PC-9 (cell line): ENCODE data around the gene A4GALT. TPM values are rescaled to one million over a fixed set of nuclear protein-coding genes. Genes with fewer than 3 reads are reported as not detected.

Experiments
- BruUV-seq: library from RNA; stranded (reverse); fragments of 400-500 nt; replicated peaks from 2 replicates; lab custom pipeline; 2021; lab: Mats Ljungman, UMichigan
- CTCF ChIA-PET: fragments of 300-600 bp; sonication (Branson Sonifier 250); formaldehyde crosslinking; loops from one replicate; lab custom pipeline; 2022; ENCODE audit warnings: antibody characterized with exemption; lab: Charles Lee
- POLR2A ChIA-PET: fragments of 300-600 bp; sonication (Branson Sonifier 250); formaldehyde crosslinking; loops from one replicate; lab custom pipeline; 2022; ENCODE audit warnings: antibody characterized with exemption; ENCODE audit not compliant: unreplicated experiment; lab: Charles Lee
- DNase-seq, 2 experiments: peaks; one replicate each; pipeline versions ENCODE4 v3.0.0 to v3.0.0-alpha.2; 2015 to 2022; ENCODE audit warnings: mixed read lengths in 1 of 2
- H2AFZ ChIP-seq: fragments of 200-600 bp; sonication (generic); 2 replicates; pipeline ENCODE4 v1.8.1; 2017; ENCODE audit warnings: antibody characterized with exemption
- H3F3A ChIP-seq: fragments of 200-600 bp; sonication (generic); 2 replicates; pipeline ENCODE4 v1.8.1; 2017; ENCODE audit warnings: antibody characterized with exemption, mild to moderate bottlenecking, low read depth; ENCODE audit not compliant: insufficient read depth
- H3K27ac ChIP-seq: fragments of 200-600 bp; sonication (generic); 2 replicates; pipeline ENCODE4 v1.6.1; 2016; ENCODE audit warnings: mixed run types
- H3K27me3 ChIP-seq: fragments of 200-600 bp; sonication (generic); 2 replicates; pipeline ENCODE4 v1.6.1; 2016; ENCODE audit warnings: low read depth, mixed run types; ENCODE audit not compliant: insufficient read depth
- H3K36me3 ChIP-seq: fragments of 200-600 bp; sonication (generic); 2 replicates; pipeline ENCODE4 v1.6.1; 2016; ENCODE audit warnings: low read depth, mixed run types
- H3K4me1 ChIP-seq: fragments of 200-600 bp; sonication (generic); replicated peaks from 2 replicates; pipeline ENCODE4 v1.6.1; 2016; ENCODE audit warnings: mixed run types; ENCODE audit not compliant: insufficient read depth
- H3K4me2 ChIP-seq: fragments of 200-600 bp; sonication (generic); 2 replicates; pipeline ENCODE4 v1.6.1; 2017; ENCODE audit warnings: mixed run types
- H3K4me3 ChIP-seq: fragments of 200-600 bp; sonication (generic); 2 replicates; pipeline ENCODE4 v1.6.1; 2016; ENCODE audit warnings: mixed run types
- H3K79me2 ChIP-seq: fragments of 200-600 bp; sonication (generic); 2 replicates; pipeline ENCODE4 v1.6.1; 2017; ENCODE audit warnings: low read depth, mixed run types
- H3K9me2 ChIP-seq: fragments of 200-600 bp; sonication (generic); 2 replicates; pipeline ENCODE4 v1.8.1; 2017; ENCODE audit warnings: mild to moderate bottlenecking; ENCODE audit not compliant: insufficient read depth
- H3K9me3 ChIP-seq: fragments of 200-600 bp; sonication (generic); 2 replicates; pipeline ENCODE4 v1.8.1; 2016; ENCODE audit warnings: low read depth; ENCODE audit not compliant: insufficient read depth
- H4K20me1 ChIP-seq: fragments of 200-600 bp; sonication (generic); 2 replicates; pipeline ENCODE4 v1.8.1; 2017; ENCODE audit not compliant: insufficient read depth
- CTCF ChIP-seq: fragments of 200-600 bp; sonication (generic); conservative IDR thresholded peaks from 2 replicates; pipeline ENCODE4 v1.6.1; 2017; ENCODE audit warnings: mixed run types, antibody characterized with exemption, mild to moderate bottlenecking, moderate library complexity
- EZH2 ChIP-seq: fragments of 200-600 bp; sonication (generic); IDR thresholded peaks from 2 replicates; pipeline ENCODE4 v1.8.0; 2017; ENCODE audit warnings: antibody characterized with exemption, low read depth
- intact Hi-C: fragments of 100-400 bp; cut with micrococcal nuclease; formaldehyde crosslinking; loops from one replicate; pipeline ENCODE4 v1.10.0; 2022; ENCODE audit not compliant: unreplicated experiment
- total RNA-seq: library from RNA; stranded (reverse); gene quantifications from 2 replicates; pipeline ENCODE4 v1.2.3, GENCODE V29; 2021

Gene A4GALT
- total RNA-seq, 1 experiment from 2014 or later, result 17.1 TPM

- H3F3A ChIP-seq, result peaks cover 38% of the 10 kb centered on the region
- H3K27ac ChIP-seq, result no peak overlapping the region
- BruUV-seq, result no TSS peak
- H2AFZ ChIP-seq, result no peak overlapping the region
- H3K4me1 ChIP-seq, result peaks cover 19% of the 10 kb centered on the region
- H3K27me3 ChIP-seq, result no peaks in the 10 kb centered on the region
- H3K79me2 ChIP-seq, result no peaks in the 10 kb centered on the region
- H3K4me2 ChIP-seq, result no peak overlapping the region
- no peaks in the 10 kb centered on the region for H3K9me2 ChIP-seq
- DNase-seq, result no peak
- intact Hi-C loops, result no loop called here
- no peak for TF ChIP-seq CTCF
- no peak for TF ChIP-seq EZH2
- POLR2A ChIA-PET, result no interaction called here
- no peaks in the 10 kb centered on the region for H3K36me3 ChIP-seq
- CTCF ChIA-PET, result no interaction called here
- H3K4me3 ChIP-seq, result no peak overlapping the region
- H3K9me3 ChIP-seq, result no peaks in the 10 kb centered on the region
- H4K20me1 ChIP-seq, result no peaks in the 10 kb centered on the region
These were observed 11.4 kb upstream of the A4GALT start for GRCh38 chr22:42732081-42732480.

GRCh38 chr22:42726811-42727210 lies 6.1 kb upstream of the A4GALT start:
- intact Hi-C loops, result loop anchor here (2.0 kb wide), 1 partner anchor 28 kb away; no protein-coding TSS in a partner anchor
- H3K4me1 ChIP-seq, result peaks cover 37% of the 10 kb centered on the region
- H3K4me2 ChIP-seq, result peak overlapping the region; percentile 68
- no peaks in the 10 kb centered on the region for H3K9me3 ChIP-seq
- peak overlapping the region; percentile 25; the same call in 1 of the 2 replicates for H3K4me3 ChIP-seq
- peak overlapping the region; percentile 67 for H3K27ac ChIP-seq
- peak; percentile 70 to 82 for DNase-seq
- H4K20me1 ChIP-seq, result no peaks in the 10 kb centered on the region
- ChIA-PET CTCF (interaction anchor here (0.6 to 0.7 kb wide), 2 partner anchors 40 to 1162 kb away, joined by 3 to 5 read pairs; no protein-coding TSS in a partner anchor), POLR2A (interaction anchor here (0.6 kb wide), 2 partner anchors 88 to 91 kb away, joined by 4 to 6 read pairs; no protein-coding TSS in a partner anchor)
- BruUV-seq, result no TSS peak
- peaks cover under 1% of the 10 kb centered on the region; the same call in 1 of the 2 replicates for H3K27me3 ChIP-seq
- H3K36me3 ChIP-seq, result no peaks in the 10 kb centered on the region
- no peaks in the 10 kb centered on the region for H3K9me2 ChIP-seq
- H3F3A ChIP-seq, result peaks cover 38% of the 10 kb centered on the region
- TF ChIP-seq EZH2 (no peak), CTCF (no peak)
- H3K79me2 ChIP-seq, result no peaks in the 10 kb centered on the region
- no peak overlapping the region for H2AFZ ChIP-seq

GRCh38 chr22:42725606-42726355 lies 5.1 kb upstream of the A4GALT start:
- peaks cover 42% of the 10 kb centered on the region for H3K4me1 ChIP-seq
- BruUV-seq, result no TSS peak
- TF ChIP-seq EZH2 (no peak), CTCF (no peak)
- no peaks in the 10 kb centered on the region for H4K20me1 ChIP-seq
- no peaks in the 10 kb centered on the region for H3K9me2 ChIP-seq
- no peak overlapping the region for H3K4me3 ChIP-seq
- no peaks in the 10 kb centered on the region for H3K79me2 ChIP-seq
- peak overlapping the region; percentile 68 for H3K4me2 ChIP-seq
- H3K27me3 ChIP-seq, result peaks cover 10% of the 10 kb centered on the region
- POLR2A ChIA-PET, result no interaction called here
- peaks cover 43% of the 10 kb centered on the region for H3F3A ChIP-seq
- H3K27ac ChIP-seq, result no peak overlapping the region
- no peak overlapping the region for H2AFZ ChIP-seq
- no peak for DNase-seq
- intact Hi-C loops, result loop anchor here (2.0 kb wide), 1 partner anchor 29 kb away; no protein-coding TSS in a partner anchor
- no peaks in the 10 kb centered on the region for H3K9me3 ChIP-seq
- CTCF ChIA-PET, result no interaction called here
- no peaks in the 10 kb centered on the region for H3K36me3 ChIP-seq
